IPS-11a (cell line): ENCODE measurements around the gene UBASH3B.

Experiments used
- H3K4me3 ChIP-seq: one replicate; pipeline ENCODE4 v1.5.1; 2013; ENCODE audit warnings: low read depth, low read length, control low read depth

Gene UBASH3B

GRCh38 chr11:122754028-122754427 is 98.5 kb downstream of the UBASH3B start:
- H3K4me3 ChIP-seq, result no peak overlapping the region

- H3K4me3 ChIP-seq, result no peak overlapping the region
Measured at GRCh38 chr11:122754553-122755322, 99.2 kb downstream of the UBASH3B start.

- H3K4me3 ChIP-seq, result no peak overlapping the region
Measured at GRCh38 chr11:122755409-122755808, 99.9 kb downstream of the UBASH3B start.

GRCh38 chr11:122755941-122756340 is 100.4 kb downstream of the UBASH3B start:
- no peak overlapping the region for H3K4me3 ChIP-seq

- no peak overlapping the region for H3K4me3 ChIP-seq
Measured at GRCh38 chr11:122756417-122756816, 100.9 kb downstream of the UBASH3B start.

- H3K4me3 ChIP-seq, result no peak overlapping the region
Measured at GRCh38 chr11:122757201-122757600, 101.7 kb downstream of the UBASH3B start.

- no peak overlapping the region for H3K4me3 ChIP-seq
Measured at GRCh38 chr11:122758339-122758738, 102.8 kb downstream of the UBASH3B start.

GRCh38 chr11:122758974-122759373 is 103.5 kb downstream of the UBASH3B start:
- H3K4me3 ChIP-seq, result no peak overlapping the region

GRCh38 chr11:122763108-122763507 is 107.6 kb downstream of the UBASH3B start:
- H3K4me3 ChIP-seq, result no peak overlapping the region

- no peak overlapping the region for H3K4me3 ChIP-seq
Measured at GRCh38 chr11:122764371-122765090, 109.0 kb downstream of the UBASH3B start.

GRCh38 chr11:122765487-122766131 is 110.1 kb downstream of the UBASH3B start:
- H3K4me3 ChIP-seq, result no peak overlapping the region

GRCh38 chr11:122769126-122769780 is 113.7 kb downstream of the UBASH3B start:
- H3K4me3 ChIP-seq, result no peak overlapping the region

GRCh38 chr11:122772945-122773344 is 117.4 kb downstream of the UBASH3B start:
- no peak overlapping the region for H3K4me3 ChIP-seq

- H3K4me3 ChIP-seq, result no peak overlapping the region
Measured at GRCh38 chr11:122773781-122774266, 118.3 kb downstream of the UBASH3B start.

GRCh38 chr11:122775675-122776271 is 120.3 kb downstream of the UBASH3B start:
- H3K4me3 ChIP-seq, result no peak overlapping the region

GRCh38 chr11:122776546-122776945 is 121.0 kb downstream of the UBASH3B start:
- H3K4me3 ChIP-seq, result no peak overlapping the region

- no peak overlapping the region for H3K4me3 ChIP-seq
Measured at GRCh38 chr11:122777343-122777742, 121.8 kb downstream of the UBASH3B start.

GRCh38 chr11:122778148-122778547 is 122.6 kb downstream of the UBASH3B start:
- H3K4me3 ChIP-seq, result no peak overlapping the region

GRCh38 chr11:122779047-122779629 is 123.6 kb downstream of the UBASH3B start:
- no peak overlapping the region for H3K4me3 ChIP-seq

- no peak overlapping the region for H3K4me3 ChIP-seq
Measured at GRCh38 chr11:122780296-122780949, 124.9 kb downstream of the UBASH3B start.
